Activated CD8-positive, alpha-beta T cell treated with anti-CD3 and anti-CD28 coated beads for 36 hours (primary cell): Measurements from ENCODE around the gene SIX5. TPM values are rescaled to one million over a fixed set of nuclear protein-coding genes. Genes with fewer than 3 reads are reported as not detected.

ENCODE experiments used
- ATAC-seq: fragments of 200-7000 bp; cut with Tn5 transposase; one replicate; pipeline ENCODE4 v1.10.0; 2021; ENCODE audit warnings: mild to moderate bottlenecking, moderate library complexity
- CTCF ChIA-PET: fragments of 350-600 bp; sonication (Branson Sonifier 250); formaldehyde crosslinking; loops from one replicate; lab custom pipeline; 2021; ENCODE audit warnings: antibody characterized with exemption; lab: Charles Lee
- POLR2A ChIA-PET: fragments of 350-600 bp; sonication (Branson Sonifier 250); formaldehyde crosslinking; loops from one replicate; lab custom pipeline; 2021; ENCODE audit warnings: antibody characterized with exemption; lab: Charles Lee
- DNase-seq: peaks from one replicate; pipeline ENCODE4 v3.0.0-alpha.2; 2020
- H3K27ac Mint-ChIP-seq: one replicate; pipeline ENCODE4 v1.8.0; 2021; ENCODE audit warnings: mild to moderate bottlenecking, mixed read lengths
- H3K27me3 Mint-ChIP-seq: one replicate; pipeline ENCODE4 v1.8.0; 2021; ENCODE audit warnings: mixed read lengths
- H3K36me3 Mint-ChIP-seq: one replicate; pipeline ENCODE4 v1.8.0; 2021; ENCODE audit warnings: low read depth, mixed read lengths
- H3K4me1 Mint-ChIP-seq: one replicate; pipeline ENCODE4 v1.8.0; 2021; ENCODE audit warnings: low read depth, mixed read lengths
- H3K4me3 Mint-ChIP-seq: one replicate; pipeline ENCODE4 v1.8.0; 2021; ENCODE audit warnings: mild to moderate bottlenecking, moderate library complexity, mixed read lengths
- H3K9me3 Mint-ChIP-seq: one replicate; pipeline ENCODE4 v1.8.0; 2021; ENCODE audit warnings: mixed read lengths
- CTCF ChIP-seq: fragments of 200-600 bp; IDR thresholded peaks from one replicate; pipeline ENCODE4 v1.8.0; 2022; ENCODE audit warnings: antibody characterized with exemption, mild to moderate bottlenecking
- intact Hi-C: fragments of 100-400 bp; cut with micrococcal nuclease; formaldehyde crosslinking; loops from one replicate; pipeline ENCODE4 v1.10.0; 2022
- total RNA-seq, 2 experiments: library from RNA; stranded (reverse); gene quantifications; one replicate each; pipeline ENCODE4 v1.2.3, GENCODE V29; 2021

The SIX5 gene
- total RNA-seq, 2 experiments from 2014 or later: 0.97 to 1.5 TPM

GRCh38 chr19:45790942-45791341 is 21.9 kb upstream of the SIX5 start:
- H3K4me1 Mint-ChIP-seq: peaks cover 28% of the 10 kb centered on the region
- no peaks in the 10 kb centered on the region for H3K9me3 Mint-ChIP-seq
- intact Hi-C loops: no loop called here
- H3K27me3 Mint-ChIP-seq: peaks cover 25% of the 10 kb centered on the region
- ATAC-seq (no peak), DNase-seq (peak; percentile 50)
- H3K36me3 Mint-ChIP-seq: peaks cover 43% of the 10 kb centered on the region
- ChIA-PET POLR2A (interaction anchor here (0.6 to 3.6 kb wide), 4 partner anchors 12 to 26 kb away, joined by 3 to 19 read pairs (median 8); partner anchors contain the start of gene SIX5), CTCF (interaction anchor here (1.4 to 3.8 kb wide), 4 partner anchors 9 to 26 kb away, joined by 3 to 18 read pairs (median 6); partner anchors contain the start of gene SIX5)
- peak overlapping the region; percentile 93 for H3K4me3 Mint-ChIP-seq
- no peak overlapping the region for H3K27ac Mint-ChIP-seq
- no peak for TF ChIP-seq CTCF

DNA sequence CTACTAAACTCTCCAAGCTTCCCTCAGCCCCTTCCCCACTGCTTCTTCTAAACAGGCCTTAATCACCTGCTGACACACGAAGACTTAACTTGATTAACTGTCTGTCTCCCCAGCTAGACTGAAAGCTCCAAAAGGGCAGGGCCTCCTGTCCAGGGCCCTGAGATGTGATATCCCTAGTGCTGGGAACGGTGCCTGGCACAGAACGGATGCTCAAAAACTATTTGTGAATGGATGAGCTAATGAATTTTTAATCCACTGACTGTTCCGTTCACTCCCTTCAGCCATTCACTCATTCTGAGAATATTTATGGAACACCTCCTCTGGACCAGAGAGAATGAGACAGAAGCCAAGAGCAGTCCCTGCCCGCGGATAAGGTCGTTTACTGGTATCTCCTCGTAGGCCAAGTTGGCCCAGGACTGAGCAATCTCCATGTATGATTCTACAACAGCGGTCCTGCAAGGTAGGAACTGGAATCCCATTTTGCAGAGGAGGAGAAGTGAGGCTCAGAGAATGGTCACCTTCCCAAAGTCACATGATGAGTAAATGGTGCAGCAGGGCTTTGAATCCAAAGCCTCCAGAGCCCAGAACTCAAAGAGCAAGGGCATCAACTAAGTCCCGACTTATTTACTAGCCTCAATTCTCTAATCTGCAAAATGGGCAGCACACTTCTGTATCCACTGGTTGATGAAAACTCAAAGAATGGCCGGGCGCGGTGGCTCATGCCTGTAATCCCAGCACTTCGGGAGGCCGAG is 20.2 kb upstream of the SIX5 start:
- peaks cover 12% of the 10 kb centered on the region for H3K27me3 Mint-ChIP-seq
- H3K4me1 Mint-ChIP-seq: peaks cover 28% of the 10 kb centered on the region
- peaks cover 43% of the 10 kb centered on the region for H3K36me3 Mint-ChIP-seq
- H3K4me3 Mint-ChIP-seq: no peak overlapping the region
- DNase-seq (no peak), ATAC-seq (no peak)
- no peaks in the 10 kb centered on the region for H3K9me3 Mint-ChIP-seq
- ChIA-PET CTCF (interaction anchor here (1.0 to 1.5 kb wide), 3 partner anchors 10 to 19 kb away, joined by 4 to 16 read pairs (median 6); partner anchors contain the start of gene SIX5), POLR2A (interaction anchor here (0.9 kb wide), 2 partner anchors 8 to 10 kb away, joined by 3 read pairs; no protein-coding TSS in a partner anchor)
- no peak overlapping the region for H3K27ac Mint-ChIP-seq
- intact Hi-C loops: no loop called here
- no peak for TF ChIP-seq CTCF

DNA sequence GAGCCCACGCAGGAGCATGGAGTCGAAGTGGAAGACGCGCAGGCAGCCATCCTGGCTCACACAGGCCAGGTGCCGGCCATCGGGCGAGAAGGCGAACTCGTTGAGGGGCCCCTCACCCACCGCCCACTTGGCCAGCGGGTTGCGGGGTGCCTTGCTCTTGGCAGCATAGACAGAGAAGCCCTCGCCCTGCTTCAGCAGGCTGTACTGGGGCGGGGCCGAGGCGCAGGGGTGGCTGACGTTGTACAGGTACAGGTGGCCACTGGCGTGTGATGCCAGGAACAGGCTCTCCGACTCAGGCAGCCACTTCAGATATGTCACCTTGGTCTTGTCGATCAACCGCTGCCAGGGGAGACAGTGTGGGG is 17.5 kb upstream of the SIX5 start:
- H3K4me1 Mint-ChIP-seq: peaks cover 10% of the 10 kb centered on the region
- ChIA-PET POLR2A (interaction anchor here (0.7 kb wide), 1 partner anchor 14 kb away, joined by 3 read pairs; no protein-coding TSS in a partner anchor), CTCF (interaction anchor here (1.0 to 1.5 kb wide), 2 partner anchors 13 to 17 kb away, joined by 3 to 4 read pairs; partner anchors contain the start of gene SIX5)
- intact Hi-C loops: no loop called here
- H3K27me3 Mint-ChIP-seq: peaks cover 11% of the 10 kb centered on the region
- no peaks in the 10 kb centered on the region for H3K9me3 Mint-ChIP-seq
- ATAC-seq: no peak
- no peak for DNase-seq
- TF ChIP-seq CTCF: no peak
- H3K27ac Mint-ChIP-seq: no peak overlapping the region
- H3K4me3 Mint-ChIP-seq: no peak overlapping the region
- peaks cover 43% of the 10 kb centered on the region for H3K36me3 Mint-ChIP-seq

DNA sequence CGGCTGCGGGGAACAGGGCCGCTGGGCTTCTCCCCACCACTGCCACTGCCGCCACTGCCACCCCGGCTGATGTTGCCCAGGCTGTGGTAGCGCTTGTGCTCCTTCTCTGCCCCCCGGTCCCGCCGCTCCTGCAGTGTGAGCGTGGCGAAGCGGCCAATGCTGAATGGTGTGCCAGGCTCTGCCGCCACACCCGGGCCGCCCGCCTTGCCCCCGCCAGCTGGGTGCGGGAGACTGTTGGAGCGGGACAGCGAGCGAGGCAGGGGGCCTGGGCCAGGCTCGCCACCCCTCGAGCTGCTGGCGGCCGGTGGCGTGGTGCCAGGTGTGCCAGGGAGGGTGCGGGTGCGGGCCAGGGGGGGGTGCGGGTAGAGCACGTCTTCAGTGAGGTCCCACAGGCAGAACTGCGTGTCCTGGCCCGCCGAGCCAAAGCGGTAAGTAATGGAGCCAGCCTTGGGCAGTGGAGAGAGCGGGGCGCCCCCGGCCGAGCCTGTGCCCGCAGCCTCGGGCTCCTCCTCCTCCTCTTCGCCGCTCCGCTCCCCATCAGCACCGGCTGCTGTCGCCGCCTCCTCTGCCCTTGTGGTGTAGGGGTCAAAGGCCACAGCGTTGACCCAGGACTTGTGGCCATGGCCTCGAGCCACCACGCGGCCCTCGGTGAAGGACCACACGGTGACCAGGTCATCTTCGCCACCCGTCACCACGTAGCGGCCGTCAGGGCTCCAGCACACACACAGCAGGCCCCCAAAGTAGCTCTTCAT is 16.9 kb upstream of the SIX5 start:
- H3K27me3 Mint-ChIP-seq: peaks cover 13% of the 10 kb centered on the region
- CTCF ChIA-PET: interaction anchor here (1.0 kb wide), 1 partner anchor 13 kb away, joined by 4 read pairs; no protein-coding TSS in a partner anchor
- H3K9me3 Mint-ChIP-seq: no peaks in the 10 kb centered on the region
- intact Hi-C loops: no loop called here
- no peak for TF ChIP-seq CTCF
- H3K27ac Mint-ChIP-seq: no peak overlapping the region
- POLR2A ChIA-PET: interaction anchor here (0.7 kb wide), 1 partner anchor 13 kb away, joined by 3 read pairs; no protein-coding TSS in a partner anchor
- DNase-seq (no peak), ATAC-seq (no peak)
- peaks cover 5% of the 10 kb centered on the region for H3K4me1 Mint-ChIP-seq
- H3K36me3 Mint-ChIP-seq: peaks cover 42% of the 10 kb centered on the region
- H3K4me3 Mint-ChIP-seq: no peak overlapping the region
